H9 (cell line): ENCODE results near the gene LAMA3. TPM values are rescaled to one million over a fixed set of nuclear protein-coding genes. Genes with fewer than 3 reads are reported as not detected.

Experiments used
- DNase-seq: peaks from one replicate; pipeline ENCODE4 v3.0.0-alpha.2; 2017
- H2AFZ ChIP-seq: one replicate; pipeline ENCODE4 v1.6.1; 2013; ENCODE audit warnings: mild to moderate bottlenecking, low read length, control low read depth, moderate library complexity
- H2AK5ac ChIP-seq: 2 replicates; pipeline ENCODE4 v1.6.1; 2013; ENCODE audit warnings: low read length, control low read depth, mixed read lengths; ENCODE audit not compliant: insufficient read length
- H2BK120ac ChIP-seq: one replicate; pipeline ENCODE4 v1.6.1; 2013; ENCODE audit warnings: low read depth, mild to moderate bottlenecking, low read length, control low read depth, inconsistent platforms; ENCODE audit not compliant: poor library complexity, severe bottlenecking
- H2BK12ac ChIP-seq: 2 replicates; pipeline ENCODE4 v1.6.1; 2013; ENCODE audit warnings: low read length, control low read depth, mixed read lengths, low read depth; ENCODE audit not compliant: insufficient read length
- H2BK15ac ChIP-seq: 2 replicates; pipeline ENCODE4 v1.6.1; 2013; ENCODE audit warnings: low read depth, low read length, control low read depth
- H2BK20ac ChIP-seq: one replicate; pipeline ENCODE4 v1.6.1; 2013; ENCODE audit warnings: low read depth, mild to moderate bottlenecking, low read length, control low read depth, inconsistent platforms; ENCODE audit not compliant: poor library complexity, severe bottlenecking
- H2BK5ac ChIP-seq: 2 replicates; pipeline ENCODE4 v1.6.1; 2013; ENCODE audit warnings: low read length, control low read depth, mixed read lengths; ENCODE audit not compliant: insufficient read length
- H3K14ac ChIP-seq: 2 replicates; pipeline ENCODE4 v1.6.1; 2013; ENCODE audit warnings: low read length, control low read depth; ENCODE audit not compliant: insufficient read depth
- H3K18ac ChIP-seq: 2 replicates; pipeline ENCODE4 v1.6.1; 2013; ENCODE audit warnings: low read depth, mild to moderate bottlenecking, mixed read lengths, low read length, control low read depth; ENCODE audit not compliant: insufficient read length
- H3K23ac ChIP-seq: 2 replicates; pipeline ENCODE4 v1.6.1; 2013; ENCODE audit warnings: low read length, control low read depth, mixed read lengths, low read depth; ENCODE audit not compliant: insufficient read length
- H3K23me2 ChIP-seq: 2 replicates; pipeline ENCODE4 v1.6.1; 2013; ENCODE audit warnings: low read depth, mild to moderate bottlenecking, mixed read lengths, low read length, control low read depth; ENCODE audit not compliant: insufficient read length, poor library complexity, severe bottlenecking
- H3K27ac ChIP-seq: 2 replicates; pipeline ENCODE4 v1.5.1; 2013; ENCODE audit warnings: low read length, control low read depth, mixed read lengths, low read depth; ENCODE audit not compliant: insufficient read length
- H3K27me3 ChIP-seq: 2 replicates; pipeline ENCODE4 v1.6.1; 2013; ENCODE audit warnings: low read length, control low read depth, inconsistent platforms; ENCODE audit not compliant: insufficient read depth
- H3K4ac ChIP-seq: 2 replicates; pipeline ENCODE4 v1.6.1; 2013; ENCODE audit warnings: low read depth, mild to moderate bottlenecking, control low read depth, inconsistent platforms, low read length, moderate library complexity
- H3K4me1 ChIP-seq: 2 replicates; pipeline ENCODE4 v1.6.1; 2013; ENCODE audit warnings: low read length, control low read depth, inconsistent platforms; ENCODE audit not compliant: insufficient read depth
- H3K4me2 ChIP-seq: 2 replicates; pipeline ENCODE4 v1.6.1; 2013; ENCODE audit warnings: low read length, control low read depth, mixed read lengths; ENCODE audit not compliant: insufficient read length, insufficient read depth
- H3K56ac ChIP-seq: 2 replicates; pipeline ENCODE4 v1.6.1; 2013; ENCODE audit warnings: low read depth, mild to moderate bottlenecking, mixed read lengths, low read length, control low read depth; ENCODE audit not compliant: insufficient read length
- H3K79me1 ChIP-seq: 2 replicates; pipeline ENCODE4 v1.6.1; 2013; ENCODE audit warnings: low read depth, mild to moderate bottlenecking, moderate library complexity, low read length, control low read depth, inconsistent platforms; ENCODE audit not compliant: insufficient read depth, poor library complexity, severe bottlenecking
- H3K79me2 ChIP-seq: 2 replicates; pipeline ENCODE4 v1.6.1; 2013; ENCODE audit warnings: low read length, control low read depth, inconsistent platforms; ENCODE audit not compliant: insufficient read depth
- H3K9ac ChIP-seq: 2 replicates; pipeline ENCODE4 v1.6.1; 2013; ENCODE audit warnings: low read length, control low read depth, mixed read lengths; ENCODE audit not compliant: insufficient read length; ENCODE audit errors: extremely low read depth
- H3K9me3 ChIP-seq: one replicate; pipeline ENCODE4 v1.6.1; 2013; ENCODE audit warnings: low read depth, low read length, inconsistent platforms; ENCODE audit not compliant: control insufficient read depth
- H3T11ph ChIP-seq: one replicate; pipeline ENCODE4 v1.6.1; 2013; ENCODE audit warnings: mild to moderate bottlenecking, low read length, control low read depth, inconsistent platforms
- H4K20me1 ChIP-seq: one replicate; pipeline ENCODE4 v1.6.1; 2013; ENCODE audit not compliant: control insufficient read depth, insufficient read length, insufficient read depth
- H4K5ac ChIP-seq: 2 replicates; pipeline ENCODE4 v1.6.1; 2013; ENCODE audit warnings: low read depth, mild to moderate bottlenecking, mixed read lengths, low read length, control low read depth; ENCODE audit not compliant: insufficient read length
- H4K8ac ChIP-seq: replicated peaks from 2 replicates; pipeline ENCODE4 v1.6.1; 2013; ENCODE audit warnings: low read length, control low read depth, mixed read lengths, low read depth; ENCODE audit not compliant: insufficient read length
- H4K91ac ChIP-seq: 2 replicates; pipeline ENCODE4 v1.6.1; 2013; ENCODE audit warnings: low read depth, mild to moderate bottlenecking, moderate library complexity, mixed read lengths, low read length, control low read depth; ENCODE audit not compliant: insufficient read length
- H3K27ac Mint-ChIP-seq, 3 experiments: 2 replicates in 2 of 3; 3 replicates in 1 of 3; pipeline ENCODE4 v1.8.0; 2020 to 2021; ENCODE audit warnings: mixed read lengths in 3 of 3, mild to moderate bottlenecking in 1 of 3, moderate library complexity in 1 of 3
- H3K27me3 Mint-ChIP-seq: 2 replicates; pipeline ENCODE4 v1.8.0; 2021; ENCODE audit warnings: low read depth, mild to moderate bottlenecking, moderate library complexity, mixed read lengths
- H3K36me3 Mint-ChIP-seq, 3 experiments: 2 replicates in 2 of 3; 3 replicates in 1 of 3; pipeline ENCODE4 v1.8.0; 2020 to 2021; ENCODE audit warnings: low read depth in 3 of 3, mixed read lengths in 3 of 3; ENCODE audit not compliant: insufficient read depth in 1 of 3
- H3K4me1 Mint-ChIP-seq, 2 experiments: 2 replicates each; pipeline ENCODE4 v1.8.0; 2020; ENCODE audit warnings: mixed read lengths in 2 of 2
- H3K4me3 Mint-ChIP-seq, 2 experiments: 2 replicates in 1 of 2; 3 replicates in 1 of 2; pipeline ENCODE4 v1.8.0; 2020 to 2021; ENCODE audit warnings: mild to moderate bottlenecking in 2 of 2, mixed read lengths in 2 of 2, moderate library complexity in 1 of 2
- H3K9me3 Mint-ChIP-seq, 2 experiments: 2 replicates in 1 of 2; 3 replicates in 1 of 2; pipeline ENCODE4 v1.8.0; 2020; ENCODE audit warnings: mild to moderate bottlenecking in 2 of 2, mixed read lengths in 2 of 2, moderate library complexity in 1 of 2
- CTCF ChIP-seq: fragments of 200-600 bp; sonication (generic); conservative IDR thresholded peaks from 3 replicates; pipeline ENCODE4 v1.8.0; 2021; ENCODE audit warnings: antibody characterized with exemption, mild to moderate bottlenecking
- WGBS: extraction: QIAGEN DNeasy Blood & Tissue Kit; methylation state at CpG from one replicate; pipeline ENCODE4 v1.1.7; 2013; ENCODE audit warnings: missing lambda C conversion rate, low lambda C conversion rate, mixed read lengths; ENCODE audit not compliant: insufficient read length; ENCODE audit errors: extremely low coverage; 5-methylcytosine and 5-hydroxymethylcytosine counted together
- total RNA-seq: library from RNA; stranded (reverse); gene quantifications from 2 replicates; pipeline ENCODE4 v1.2.1, GENCODE V29; 2021

The LAMA3 gene
- total RNA-seq, 1 experiment from 2014 or later: 0.33 TPM

- no peak overlapping the region for H3K23ac ChIP-seq
Observed at GRCh38 chr18:23950644-23951043, 261.4 kb downstream of the LAMA3 start.

More at GRCh38 chr18:23950644-23951043, 261.4 kb downstream of the LAMA3 start:
- no peak overlapping the region for H4K5ac ChIP-seq
- Mint-ChIP-seq H3K36me3 (no peaks in the 10 kb centered on the region), H3K4me1 (peaks cover 34 to 42% of the 10 kb centered on the region in 2 experiments), H3K27ac (peak overlapping the region in 2 of 3 experiments; percentile 57 to 70; a peak in 2 of 7 replicates), H3K9me3 (no peaks in the 10 kb centered on the region), H3K4me3 (no peak overlapping the region), H3K27me3 (no peaks in the 10 kb centered on the region)
- DNase-seq: no peak
- no peak overlapping the region for H3K18ac ChIP-seq
- H3K56ac ChIP-seq: no peak overlapping the region
- H3K27me3 ChIP-seq: no peaks in the 10 kb centered on the region
- no peaks in the 10 kb centered on the region for H3K79me2 ChIP-seq
- peak overlapping the region; percentile 5 for H3K4me2 ChIP-seq
- no peaks in the 10 kb centered on the region for H4K20me1 ChIP-seq
- no peak overlapping the region for H2BK20ac ChIP-seq
- H3K14ac ChIP-seq: no peak overlapping the region
- no peak for TF ChIP-seq CTCF
- H3K27ac ChIP-seq: peak overlapping the region; percentile 92
- H2AK5ac ChIP-seq: no peak overlapping the region
- no peak overlapping the region for H2BK120ac ChIP-seq
- H3K4me1 ChIP-seq: peaks cover 16% of the 10 kb centered on the region; the same call in 1 of the 2 replicates
- no peak overlapping the region for H2BK5ac ChIP-seq
- H3T11ph ChIP-seq: no peak overlapping the region
- no peak overlapping the region for H2AFZ ChIP-seq
- no peak overlapping the region for H2BK12ac ChIP-seq
- no peak overlapping the region for H2BK15ac ChIP-seq
- H3K79me1 ChIP-seq: no peaks in the 10 kb centered on the region
- H3K9me3 ChIP-seq: no peaks in the 10 kb centered on the region
- H3K4ac ChIP-seq: no peak overlapping the region
- H3K23me2 ChIP-seq: no peaks in the 10 kb centered on the region
- H4K91ac ChIP-seq: no peak overlapping the region
- H4K8ac ChIP-seq: no peak overlapping the region
- WGBS: no CpG with 5 or more reads among the region's 3 CpGs
- H3K9ac ChIP-seq: no peak overlapping the region
